Psoas muscle (tissue), 8 donors: ENCODE measurements around the gene SUPT5H. TPM values are rescaled to one million over a fixed set of nuclear protein-coding genes. Genes with fewer than 3 reads are reported as not detected.

Experiments
- ATAC-seq, 4 donors: fragments of 200-7000 bp; cut with Tn5 transposase; one replicate each; pipeline ENCODE4 v1.9.1; 2020; ENCODE audit warnings: moderate library complexity in 3 of 4, mild to moderate bottlenecking in 2 of 4
- DNase-seq, 2 donors: peaks; one replicate each; pipeline ENCODE4 v3.0.0-alpha.2; 2020
- H3K27ac ChIP-seq: fragments of 200-600 bp; one replicate; pipeline ENCODE4 v1.8.0; 2022
- H3K27me3 ChIP-seq, 3 donors: fragments of 200-600 bp in 1 of 3; one replicate each; pipeline versions ENCODE4 v1.6.1 to v1.8.0; 2013 to 2022; ENCODE audit warnings: low read length in 2 of 3, mild to moderate bottlenecking in 2 of 3, moderate library complexity in 1 of 3; ENCODE audit not compliant: insufficient read depth in 3 of 3
- H3K36me3 ChIP-seq, 2 donors: fragments of 200-600 bp in 1 of 2; one replicate each; pipeline versions ENCODE4 v1.6.1 to v1.8.0; 2013 to 2022; ENCODE audit warnings: low read depth in 1 of 2, mild to moderate bottlenecking in 1 of 2, moderate library complexity in 1 of 2; ENCODE audit not compliant: insufficient read depth in 1 of 2
- H3K4me1 ChIP-seq: fragments of 200-600 bp; one replicate; pipeline ENCODE4 v1.8.0; 2022
- H3K4me3 ChIP-seq: fragments of 200-600 bp; one replicate; pipeline ENCODE4 v1.8.0; 2022; ENCODE audit warnings: mild to moderate bottlenecking
- H3K9me3 ChIP-seq: fragments of 200-600 bp; one replicate; pipeline ENCODE4 v1.8.0; 2022
- WGBS, 3 donors: extraction: QIAGEN DNeasy Blood & Tissue Kit; methylation state at CpG; one replicate each; pipeline versions ENCODE4 v1.1.6 to v1.1.7; 2013; 5-methylcytosine and 5-hydroxymethylcytosine counted together
- intact Hi-C, 2 donors: fragments of 100-400 bp; cut with DNase I; formaldehyde crosslinking; loops; one replicate each; pipeline versions ENCODE4 v1.11.0 to v1.14.2; 2022
- polyA plus RNA-seq, 3 donors: library from polyadenylated mRNA; stranded (reverse); fragments of 200-250 nt; gene quantifications; one replicate each; pipeline ENCODE4 v1.2.3, GENCODE V29; 2013
- total RNA-seq, 4 donors: library from RNA; stranded (reverse); fragmentation: NEBNext Ultra II Directional in 2 of 4; extraction: Animal tissue kit (Norgen Biotek cat#: 25700) in 2 of 4; gene quantifications; one replicate each; pipeline versions ENCODE4 v1.2.1 to v1.2.4, GENCODE V29; 2021 to 2023
- TF ChIP-seq, protein P1 (sequence below): fragments of 200-600 bp; IDR thresholded peaks from one replicate; pipeline ENCODE4 v1.8.0; 2022; ENCODE audit warnings: antibody characterized with exemption
- donor health status: healthy with polysubstance abuse.
- donor health status: DM: no; HTN: no; CAD: no; lungs with moderate emphysema.
- donor health status: Bipolar disorder and iron deficiency.
- donor health status: healthy.
- donor health status: DM: yes; HTN: yes; CAD: no.
- donor health status: DM: no; HTN: no; CAD: no.
- donor health status: DM: no; HTN: no; CAD: no.
- donor health status: DM: yes; HTN: yes; CAD: no.

The SUPT5H gene
- total and polyA plus RNA-seq, 7 donors = 60.7 to 97.1 (median 82.7) TPM

DNA sequence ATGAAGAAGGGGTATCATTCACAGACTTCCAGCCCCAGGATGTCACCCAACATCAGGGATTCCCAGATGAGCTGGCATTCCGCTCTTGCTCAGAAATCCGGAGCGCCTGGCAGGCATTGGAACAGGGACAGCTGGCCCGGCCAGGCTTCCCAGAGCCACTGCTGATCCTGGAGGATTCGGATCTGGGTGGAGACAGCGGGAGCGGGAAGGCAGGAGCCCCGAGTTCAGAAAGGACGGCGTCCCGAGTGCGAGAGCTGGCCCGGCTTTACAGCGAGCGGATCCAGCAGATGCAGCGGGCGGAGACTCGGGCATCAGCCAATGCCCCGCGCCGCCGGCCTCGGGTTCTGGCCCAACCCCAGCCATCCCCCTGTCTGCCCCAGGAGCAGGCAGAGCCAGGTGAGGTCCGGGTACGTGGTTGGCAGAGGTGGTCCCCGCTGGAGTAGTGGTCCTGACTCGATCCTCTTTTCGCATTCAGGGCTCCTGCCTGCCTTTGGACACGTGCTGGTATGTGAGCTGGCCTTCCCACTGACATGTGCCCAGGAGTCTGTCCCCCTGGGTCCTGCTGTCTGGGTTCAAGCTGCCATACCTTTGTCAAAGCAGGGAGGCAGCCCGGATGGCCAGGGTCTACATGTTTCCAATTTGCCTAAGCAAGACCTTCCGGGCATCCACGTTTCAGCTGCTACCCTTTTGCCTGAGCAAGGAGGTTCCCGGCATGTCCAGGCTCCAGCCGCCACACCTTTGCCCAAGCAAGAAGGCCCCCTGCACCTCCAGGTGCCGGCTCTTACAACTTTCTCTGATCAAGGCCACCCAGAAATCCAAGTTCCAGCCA, 21.9 kb upstream of the SUPT5H start:
- peaks cover 0 to 17% of the 10 kb centered on the region in 2 donors for H3K36me3 ChIP-seq

DNA sequence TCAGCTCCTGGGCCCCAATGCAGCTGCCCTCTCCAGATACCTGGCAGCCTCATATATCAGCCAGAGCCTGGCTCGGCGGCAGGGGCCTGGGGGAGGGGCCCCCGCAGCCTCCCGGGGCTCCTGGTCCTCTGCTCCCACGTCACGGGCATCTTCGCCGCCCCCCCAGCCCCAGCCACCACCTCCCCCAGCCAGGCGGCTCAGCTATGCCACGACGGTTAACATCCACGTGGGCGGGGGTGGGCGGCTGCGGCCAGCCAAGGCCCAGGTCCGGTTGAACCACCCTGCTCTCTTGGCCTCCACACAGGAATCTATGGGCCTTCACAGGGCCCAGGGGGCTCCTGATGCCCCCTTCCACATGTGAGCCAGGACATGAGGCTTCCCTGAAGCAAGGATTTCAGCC, 20.4 kb upstream of the SUPT5H start:
- Histone ChIP-seq H3K9me3 (no peaks in the 10 kb centered on the region), H3K27ac (no peak overlapping the region), H3K4me3 (no peak overlapping the region), H3K4me1 (no peaks in the 10 kb centered on the region), H3K36me3 (peaks cover 0 to 10% of the 10 kb centered on the region in 2 donors), H3K27me3 (no peaks in the 10 kb centered on the region)
- 68 to 78% (median 70%) methylated on average over 16 of the region's 16 CpGs for WGBS, 3 donors
- intact Hi-C loops = no loop called here
- ATAC-seq (no peak), DNase-seq (no peak)
- TF ChIP-seq, protein P1, sequence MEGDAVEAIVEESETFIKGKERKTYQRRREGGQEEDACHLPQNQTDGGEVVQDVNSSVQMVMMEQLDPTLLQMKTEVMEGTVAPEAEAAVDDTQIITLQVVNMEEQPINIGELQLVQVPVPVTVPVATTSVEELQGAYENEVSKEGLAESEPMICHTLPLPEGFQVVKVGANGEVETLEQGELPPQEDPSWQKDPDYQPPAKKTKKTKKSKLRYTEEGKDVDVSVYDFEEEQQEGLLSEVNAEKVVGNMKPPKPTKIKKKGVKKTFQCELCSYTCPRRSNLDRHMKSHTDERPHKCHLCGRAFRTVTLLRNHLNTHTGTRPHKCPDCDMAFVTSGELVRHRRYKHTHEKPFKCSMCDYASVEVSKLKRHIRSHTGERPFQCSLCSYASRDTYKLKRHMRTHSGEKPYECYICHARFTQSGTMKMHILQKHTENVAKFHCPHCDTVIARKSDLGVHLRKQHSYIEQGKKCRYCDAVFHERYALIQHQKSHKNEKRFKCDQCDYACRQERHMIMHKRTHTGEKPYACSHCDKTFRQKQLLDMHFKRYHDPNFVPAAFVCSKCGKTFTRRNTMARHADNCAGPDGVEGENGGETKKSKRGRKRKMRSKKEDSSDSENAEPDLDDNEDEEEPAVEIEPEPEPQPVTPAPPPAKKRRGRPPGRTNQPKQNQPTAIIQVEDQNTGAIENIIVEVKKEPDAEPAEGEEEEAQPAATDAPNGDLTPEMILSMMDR = no peak

More for the DNA sequence above, 21.9 kb upstream of the SUPT5H start:
- H3K27me3 ChIP-seq = no peaks in the 10 kb centered on the region
- no peaks in the 10 kb centered on the region for H3K9me3 ChIP-seq
- whole genome bisulfite sequencing, 3 donors = 62 to 73% (median 66%) methylated on average over 27 to 35 of the region's 35 CpGs
- no peak for ATAC-seq
- intact Hi-C loops = no loop called here
- no peak for DNase-seq
- H3K27ac ChIP-seq = no peak overlapping the region
- no peak overlapping the region for H3K4me3 ChIP-seq
- H3K4me1 ChIP-seq = no peaks in the 10 kb centered on the region
- TF ChIP-seq, protein P1 = no peak

DNA sequence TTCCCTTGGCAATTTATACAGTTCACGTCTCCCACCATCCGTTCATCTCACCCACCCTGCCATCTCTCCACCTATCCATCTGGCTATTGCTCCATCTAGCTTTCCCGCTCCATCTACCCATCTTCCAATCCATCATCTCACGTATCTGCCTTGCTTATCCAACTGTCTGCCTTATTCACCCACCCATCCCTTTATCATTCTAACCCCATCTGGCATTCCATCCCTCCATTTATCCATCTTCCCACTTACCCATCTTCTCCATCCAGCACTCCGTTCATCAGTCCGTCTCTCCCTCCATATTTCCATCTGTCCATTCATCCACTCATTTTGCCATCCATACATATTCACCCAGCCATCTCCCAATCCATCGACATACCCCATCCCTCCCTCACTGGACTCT, 19.6 kb upstream of the SUPT5H start:
- H3K27ac ChIP-seq = no peak overlapping the region
- intact Hi-C loops = no loop called here
- DNase-seq (no peak), ATAC-seq (no peak)
- no peak overlapping the region for H3K4me3 ChIP-seq
- no peaks in the 10 kb centered on the region for H3K27me3 ChIP-seq
- H3K9me3 ChIP-seq = no peaks in the 10 kb centered on the region
- TF ChIP-seq, protein P1 = no peak
- H3K36me3 ChIP-seq = peaks cover 0 to 8% of the 10 kb centered on the region in 2 donors
- 74 to 86% (median 79%) methylated on average over 7 of the region's 7 CpGs for WGBS, 3 donors
- no peaks in the 10 kb centered on the region for H3K4me1 ChIP-seq

DNA sequence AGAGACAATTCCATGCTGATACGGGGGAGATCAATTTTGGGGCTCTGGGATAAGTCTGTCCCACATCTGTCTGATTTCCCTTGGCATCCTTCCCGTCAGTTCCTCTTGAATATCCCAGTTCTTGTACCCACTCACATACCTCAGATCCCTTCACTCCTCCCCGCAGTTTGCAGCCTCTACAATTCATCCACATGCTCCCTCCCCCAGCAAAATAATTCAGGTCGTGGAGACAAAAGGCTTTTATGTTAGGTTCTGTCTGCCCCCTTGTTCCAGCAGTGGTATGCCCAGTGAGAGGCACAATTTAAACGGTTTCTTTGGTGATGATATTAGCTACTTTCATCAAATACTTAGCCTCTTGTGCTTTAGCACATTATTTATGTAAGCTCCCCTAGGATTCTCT, 19.2 kb upstream of the SUPT5H start:
- Histone ChIP-seq H3K36me3 (peaks cover 0 to 9% of the 10 kb centered on the region in 2 donors), H3K4me3 (no peak overlapping the region), H3K27ac (no peak overlapping the region), H3K4me1 (no peaks in the 10 kb centered on the region), H3K27me3 (no peaks in the 10 kb centered on the region), H3K9me3 (no peaks in the 10 kb centered on the region)
- TF ChIP-seq, protein P1 = no peak
- 37 to 44% (median 40%) methylated on average over 5 of the region's 5 CpGs for WGBS, 3 donors
- intact Hi-C loops = no loop called here
- no peak for DNase-seq
- ATAC-seq = no peak
